GM19328 (cell line): Measurements from ENCODE around the gene GRM7.
"Not testable (repeated sequence)": the region's sequence is repeated elsewhere in the genome, so short reads cannot be mapped to it uniquely, and the experiment has no call there.

Source experiments
- ATAC-seq: cut with Tn5 transposase; IDR thresholded peaks from one replicate; pipeline ENCODE4 v1.9.1; 2021; ENCODE audit warnings: mild to moderate bottlenecking, moderate library complexity; ENCODE audit not compliant: unreplicated experiment

The GRM7 gene

GRCh38 chr3:6860954-6861624, at the start of gene GRM7:
TSS of gene GRM7 (plus strand) at chr3:6861115.
- no peak for ATAC-seq

- ATAC-seq: no peak
These were observed 39.5 kb upstream of the GRM7 start for GRCh38 chr3:6821411-6821810.

DNA sequence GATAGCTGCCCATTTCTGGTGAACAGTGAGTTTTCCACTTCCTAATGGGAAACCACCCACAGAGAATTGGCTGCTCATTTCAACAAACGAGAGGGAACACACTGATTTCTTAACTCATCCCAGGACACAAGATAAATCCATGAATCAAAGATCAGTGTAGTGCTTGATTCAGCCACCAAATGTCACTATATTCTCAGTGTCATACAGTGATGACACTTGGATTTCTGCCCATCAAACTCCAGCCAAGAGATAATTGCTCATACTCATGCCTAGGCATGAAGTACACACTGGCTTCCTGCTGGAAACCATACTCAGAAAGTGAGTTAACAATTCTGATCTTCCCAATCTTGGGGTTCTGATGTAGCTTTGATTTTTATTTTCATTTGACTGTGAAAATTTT, 35.4 kb upstream of the GRM7 start:
- ATAC-seq: no peak

DNA sequence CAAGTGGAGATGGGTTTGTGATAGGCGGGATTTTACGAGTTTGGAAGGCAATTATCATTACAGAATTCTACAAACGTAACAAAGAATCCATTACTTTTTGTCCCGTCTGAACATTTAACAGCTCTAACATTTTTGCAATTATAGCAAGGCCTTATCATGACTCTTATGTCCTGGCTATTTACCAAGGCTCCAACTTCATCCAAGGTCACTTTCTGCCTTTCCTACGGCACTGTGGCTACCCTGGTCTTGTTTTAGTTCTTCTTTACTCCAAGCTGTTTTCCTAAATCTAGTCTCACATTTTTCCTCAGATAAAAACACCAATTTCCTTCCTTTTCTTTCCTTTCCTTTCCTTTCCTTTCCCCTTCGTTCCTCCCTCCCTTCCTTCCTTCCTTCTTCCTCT, 33.5 kb upstream of the GRM7 start:
- no peak for ATAC-seq

- no peak for ATAC-seq
These were observed 16.2 kb upstream of the GRM7 start for GRCh38 chr3:6844723-6845122.

GRCh38 chr3:6854184-6854583, 6.7 kb upstream of the GRM7 start:
- no peak for ATAC-seq

DNA sequence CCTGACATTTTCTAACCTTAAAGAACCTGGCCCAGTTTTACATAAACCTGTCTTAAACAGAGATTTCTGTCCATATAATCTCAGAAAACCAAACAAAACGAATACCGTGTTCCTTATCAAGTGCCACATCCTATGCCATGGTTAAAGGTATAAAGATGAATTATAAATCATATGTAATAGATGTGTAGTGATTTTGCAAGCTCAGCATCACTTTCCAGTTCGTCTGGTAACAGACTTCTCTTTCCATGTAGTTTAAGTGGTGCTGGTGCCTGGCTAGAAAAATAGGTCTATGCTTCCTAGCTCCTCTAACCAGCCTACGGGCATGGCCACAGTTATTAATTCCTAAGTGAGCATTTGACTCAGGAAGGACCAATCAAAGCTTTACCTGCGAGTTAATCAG, 3.4 kb upstream of the GRM7 start:
- ATAC-seq: no peak

DNA sequence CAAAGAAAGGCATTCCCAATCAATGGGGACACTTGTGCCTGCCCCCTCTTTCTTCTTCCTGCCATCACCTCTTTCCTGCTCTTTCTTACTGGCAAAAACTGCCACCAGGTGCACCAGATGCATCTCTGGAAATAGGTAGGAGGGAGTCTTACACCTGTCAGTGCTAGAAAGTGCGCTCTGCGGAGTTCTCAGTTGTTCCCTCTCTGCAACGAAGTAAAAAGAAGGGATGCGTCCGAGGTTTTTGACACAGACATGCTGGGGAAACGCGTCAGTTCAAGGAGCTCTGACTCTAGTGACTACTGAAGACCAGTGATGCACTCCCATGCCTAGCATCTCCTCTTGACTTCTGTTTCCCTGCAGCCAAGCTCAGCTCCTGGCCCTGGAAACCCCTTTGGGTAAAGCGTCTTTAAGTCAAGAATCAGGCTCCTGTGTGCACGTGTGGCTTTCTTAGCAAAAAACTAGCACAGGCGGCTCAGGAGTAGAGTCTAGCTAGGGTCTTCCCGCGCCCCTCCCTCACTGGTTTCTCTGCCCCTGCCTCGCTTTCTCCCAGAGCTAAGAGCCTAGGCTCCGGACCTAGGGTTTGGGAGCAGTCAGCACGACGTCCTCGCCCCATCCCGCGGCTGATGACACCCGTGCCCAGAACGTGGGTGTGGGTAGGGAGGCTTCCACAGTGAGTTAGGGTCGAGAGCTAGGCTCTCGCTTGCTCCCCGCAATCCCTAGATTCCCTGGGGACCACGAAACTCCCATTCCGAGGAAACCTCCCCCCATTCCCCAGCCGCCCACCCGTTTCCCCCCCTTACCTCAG, 564 bp upstream of the GRM7 start:
- no peak for ATAC-seq

DNA sequence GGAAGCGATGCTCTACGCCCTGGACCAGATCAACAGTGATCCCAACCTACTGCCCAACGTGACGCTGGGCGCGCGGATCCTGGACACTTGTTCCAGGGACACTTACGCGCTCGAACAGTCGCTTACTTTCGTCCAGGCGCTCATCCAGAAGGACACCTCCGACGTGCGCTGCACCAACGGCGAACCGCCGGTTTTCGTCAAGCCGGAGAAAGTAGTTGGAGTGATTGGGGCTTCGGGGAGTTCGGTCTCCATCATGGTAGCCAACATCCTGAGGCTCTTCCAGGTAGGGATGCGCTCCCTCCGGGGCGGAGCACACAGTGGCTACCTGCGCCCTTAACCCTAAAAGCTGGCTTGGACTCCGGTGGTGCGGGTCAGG, 698 bp downstream of the GRM7 start:
- ATAC-seq: no peak

DNA sequence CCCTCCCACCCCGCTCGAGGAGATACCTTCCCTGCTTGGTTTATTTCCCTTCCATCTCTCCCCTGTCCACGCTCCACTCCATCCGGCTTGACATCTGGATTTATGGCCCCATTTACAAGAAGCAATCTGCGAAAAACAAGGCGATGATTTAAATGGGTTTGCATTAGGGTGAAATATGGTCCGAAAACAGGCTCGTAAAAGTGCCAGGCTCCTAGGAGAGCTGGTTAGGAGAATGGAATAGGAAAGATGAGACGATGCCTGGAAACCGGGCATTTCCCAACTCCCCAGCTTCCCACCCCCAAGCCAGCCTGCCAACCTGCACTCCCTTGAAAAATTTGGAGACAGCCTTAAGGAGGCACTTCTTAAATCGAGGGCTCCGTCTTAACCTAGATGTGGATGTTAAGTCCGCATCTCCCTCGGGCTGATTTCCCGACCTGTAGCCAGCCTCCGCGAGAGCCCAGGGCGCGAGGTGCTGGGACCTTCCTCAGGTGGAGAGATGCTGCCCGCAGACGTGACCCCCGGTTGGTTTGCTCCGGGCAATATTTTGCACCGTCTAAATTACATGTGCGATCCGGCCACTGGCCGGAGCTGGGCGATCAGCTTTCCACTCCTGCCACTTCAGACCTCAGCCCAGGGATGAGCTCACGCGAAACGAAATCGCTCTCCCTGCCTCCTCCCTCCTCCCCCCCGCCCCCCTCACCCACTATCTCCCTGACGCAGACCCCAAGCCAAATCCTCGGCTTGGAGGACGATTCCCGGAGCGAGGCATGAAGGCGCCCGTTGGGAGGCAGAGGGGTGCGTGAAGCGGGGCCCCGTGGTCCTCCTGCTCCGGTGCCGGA, 1.3 kb downstream of the GRM7 start:
- ATAC-seq: no peak

DNA sequence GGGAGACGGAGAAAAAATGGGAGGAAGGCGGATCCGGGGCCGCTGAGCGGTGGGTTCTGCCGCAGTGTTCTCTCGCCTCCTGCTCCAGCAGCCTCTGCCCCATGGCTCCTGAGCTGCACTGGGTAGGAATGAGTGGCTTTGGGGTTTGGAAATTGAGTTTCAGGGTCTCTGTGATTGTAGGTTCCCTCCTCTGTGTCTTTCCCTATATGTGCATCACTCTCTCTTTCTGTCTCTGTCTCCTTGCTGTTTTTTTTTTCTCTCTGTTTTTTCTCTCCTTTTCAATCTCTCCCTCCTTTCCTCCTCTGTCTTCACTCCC, 1.9 kb downstream of the GRM7 start:
- no peak for ATAC-seq

GRCh38 chr3:6867269-6867668, 6.4 kb downstream of the GRM7 start:
- no peak for ATAC-seq

- ATAC-seq: no peak
These were observed 17.8 kb downstream of the GRM7 start for GRCh38 chr3:6878731-6879130.

DNA sequence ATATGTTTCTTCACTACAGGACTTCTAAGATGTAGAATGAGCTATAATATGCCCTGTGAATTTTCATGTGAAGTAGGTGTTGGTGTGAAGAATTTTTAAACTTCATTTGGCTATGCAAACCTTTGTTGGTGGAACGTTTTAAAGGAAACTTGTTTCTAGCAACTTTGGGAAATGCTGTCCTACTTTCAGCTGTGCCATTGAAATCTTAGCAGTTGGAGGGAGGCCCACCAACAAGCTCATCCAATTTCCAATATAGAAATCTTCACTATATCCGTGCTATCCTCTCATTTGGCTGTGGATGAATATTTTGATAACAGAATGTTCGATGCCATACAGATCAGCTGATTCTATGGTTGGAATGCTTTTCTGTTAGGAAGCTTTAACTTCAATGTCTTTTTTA, 51.3 kb downstream of the GRM7 start:
- ATAC-seq: no peak

- ATAC-seq: no peak
These were observed 55.0 kb downstream of the GRM7 start for GRCh38 chr3:6915898-6916297.

DNA sequence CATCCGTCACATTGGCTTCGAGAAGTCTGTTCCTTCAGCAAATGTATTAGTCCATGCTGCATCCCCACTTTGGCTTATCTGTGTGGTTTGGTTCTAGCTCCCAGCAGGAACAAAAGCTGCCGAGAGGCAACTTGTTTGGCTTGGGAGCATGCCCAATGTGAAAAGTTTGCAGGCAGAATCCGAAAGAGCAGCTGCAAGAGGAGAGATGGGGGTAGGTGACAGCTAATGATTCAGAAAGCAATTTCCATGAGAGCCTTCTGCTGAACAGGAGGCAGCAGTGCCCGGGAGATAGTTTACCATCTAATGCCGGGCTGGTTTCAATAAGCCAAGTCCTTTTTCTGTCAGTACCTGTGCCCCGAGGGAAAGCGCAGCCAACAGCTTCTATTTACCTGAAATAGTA, 60.2 kb downstream of the GRM7 start:
- no peak for ATAC-seq

GRCh38 chr3:6921876-6922275, 61.0 kb downstream of the GRM7 start:
- no peak for ATAC-seq

DNA sequence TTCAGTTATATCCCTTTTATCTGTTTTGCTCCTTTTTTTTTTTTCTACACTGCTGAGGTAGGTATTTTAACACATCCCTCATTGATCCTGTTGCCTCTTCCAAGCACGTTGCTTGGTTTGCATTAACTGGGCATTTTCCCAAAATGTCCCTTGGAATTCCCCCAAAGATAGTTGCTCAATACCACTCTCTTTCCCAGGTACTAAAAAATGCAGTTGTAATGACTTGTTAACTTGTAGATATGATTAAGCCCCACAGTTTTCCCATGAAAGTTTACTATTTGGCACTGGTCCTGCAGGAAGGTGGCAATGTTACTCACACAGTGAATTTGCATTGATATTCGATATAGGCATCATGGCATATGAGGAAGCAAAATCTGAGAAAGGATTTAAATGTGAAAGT, 67.1 kb downstream of the GRM7 start:
- ATAC-seq: no peak

GRCh38 chr3:6929918-6930317, 69.0 kb downstream of the GRM7 start:
- ATAC-seq: no peak

DNA sequence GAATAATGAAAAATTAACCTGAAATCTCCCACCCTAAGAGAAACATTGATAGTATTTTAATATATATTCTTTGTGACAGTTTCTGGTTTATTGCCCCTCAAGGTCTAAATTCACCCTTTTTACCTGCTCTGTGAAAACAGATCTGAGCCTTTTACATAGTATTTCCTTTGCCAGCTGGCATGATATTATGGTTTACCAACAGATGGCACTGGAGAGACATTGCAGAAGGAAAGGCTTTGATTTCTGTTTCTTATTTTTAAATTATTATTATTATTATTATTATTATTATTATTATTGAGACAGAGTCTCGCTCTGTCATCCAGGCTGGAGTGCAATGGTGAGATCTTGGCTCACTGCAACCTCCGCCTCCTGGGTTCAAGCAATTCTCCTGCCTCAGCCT, 74.5 kb downstream of the GRM7 start:
- ATAC-seq: not testable (repeated sequence)

- no peak for ATAC-seq
These were observed 75.1 kb downstream of the GRM7 start for GRCh38 chr3:6935970-6936369.

GRCh38 chr3:6962801-6963200, 101.9 kb downstream of the GRM7 start:
- ATAC-seq: no peak
